Daoy (cell line): ENCODE results near the gene FER. TPM values are rescaled to one million over a fixed set of nuclear protein-coding genes. Genes with fewer than 3 reads are reported as not detected.
"Not testable (repeated sequence)": the region's sequence is repeated elsewhere in the genome, so short reads cannot be mapped to it uniquely, and the experiment has no call there.

Experiments used
- DNase-seq: peaks from one replicate; pipeline ENCODE4 v3.0.0-alpha.2; 2015; ENCODE audit warnings: low read depth
- total RNA-seq: library from RNA; depleted of rRNA; stranded (reverse); fragments of >200 nt; shearing (Covaris generic); gene quantifications from 2 replicates; pipeline ENCODE4 v1.2.3, GENCODE V29; 2014

The FER gene
- total RNA-seq, 1 experiment from 2014 or later: 21.0 TPM

- DNase-seq: not testable (repeated sequence)
These were observed 423.9 kb downstream of the FER start for GRCh38 chr5:109171437-109172073.

GRCh38 chr5:109173036-109173794, 425.5 kb downstream of the FER start:
- no peak for DNase-seq

GRCh38 chr5:109177227-109177626, 429.5 kb downstream of the FER start:
- no peak for DNase-seq

- DNase-seq: no peak
These were observed 430.1 kb downstream of the FER start for GRCh38 chr5:109177782-109178181.

- DNase-seq: no peak
These were observed 433.0 kb downstream of the FER start for GRCh38 chr5:109180668-109181067.

DNA sequence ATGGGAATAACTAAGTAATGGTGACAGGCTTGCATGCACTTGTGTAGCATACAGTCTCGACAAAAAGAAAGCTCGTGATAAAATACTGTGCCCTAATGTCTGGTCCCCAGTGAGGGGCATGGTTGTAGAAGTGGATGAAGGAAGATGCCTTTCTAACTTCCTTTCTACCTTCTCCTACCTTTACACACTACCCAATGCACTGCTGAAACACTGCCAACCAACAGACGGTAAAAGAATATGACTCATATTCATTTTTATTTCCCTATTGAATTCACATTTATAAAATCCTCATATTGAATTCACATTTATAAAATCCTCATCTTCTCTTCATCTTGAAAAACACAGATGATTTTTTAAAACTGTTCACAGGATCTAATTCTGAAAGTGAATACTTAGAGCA, 439.1 kb downstream of the FER start:
- no peak for DNase-seq

DNA sequence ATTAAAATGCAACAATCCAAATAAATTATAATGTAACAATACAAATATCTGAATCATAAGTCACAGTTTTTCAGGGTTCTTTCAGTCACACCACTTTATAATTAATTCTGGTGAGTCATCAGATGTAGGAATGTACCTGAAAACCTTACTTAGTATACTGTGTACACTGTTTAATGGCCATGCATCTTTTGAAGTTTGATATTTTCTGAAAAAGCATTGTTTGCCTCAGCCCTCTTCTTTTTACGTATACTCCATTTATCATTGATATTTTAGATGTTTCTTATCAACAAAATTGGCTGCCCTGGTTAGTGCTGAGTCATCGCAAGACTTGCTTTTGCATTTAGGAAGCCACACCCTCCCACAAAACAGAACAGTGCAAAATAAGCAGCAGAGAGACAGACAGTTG, 443.5 kb downstream of the FER start:
- DNase-seq: peak; percentile 25

DNA sequence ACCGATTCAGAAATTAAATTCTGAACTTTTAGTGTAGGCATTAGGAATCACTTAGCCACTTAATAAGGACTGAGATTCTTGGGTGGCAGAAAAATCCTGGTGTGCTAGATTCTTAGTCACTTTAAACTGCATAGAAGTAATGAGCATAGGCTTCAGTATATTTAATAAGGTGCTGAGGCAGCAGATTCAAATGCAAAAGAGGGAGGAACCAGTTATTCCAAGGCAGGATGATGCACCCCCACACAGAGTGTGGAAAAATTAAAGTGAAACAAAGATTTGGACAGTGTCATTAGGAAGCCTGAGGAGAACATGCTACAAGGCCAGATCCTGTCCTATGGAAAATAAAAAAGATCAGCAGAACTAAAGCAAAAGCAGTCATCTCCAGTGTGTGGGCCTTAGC, 444.3 kb downstream of the FER start:
- no peak for DNase-seq

DNA sequence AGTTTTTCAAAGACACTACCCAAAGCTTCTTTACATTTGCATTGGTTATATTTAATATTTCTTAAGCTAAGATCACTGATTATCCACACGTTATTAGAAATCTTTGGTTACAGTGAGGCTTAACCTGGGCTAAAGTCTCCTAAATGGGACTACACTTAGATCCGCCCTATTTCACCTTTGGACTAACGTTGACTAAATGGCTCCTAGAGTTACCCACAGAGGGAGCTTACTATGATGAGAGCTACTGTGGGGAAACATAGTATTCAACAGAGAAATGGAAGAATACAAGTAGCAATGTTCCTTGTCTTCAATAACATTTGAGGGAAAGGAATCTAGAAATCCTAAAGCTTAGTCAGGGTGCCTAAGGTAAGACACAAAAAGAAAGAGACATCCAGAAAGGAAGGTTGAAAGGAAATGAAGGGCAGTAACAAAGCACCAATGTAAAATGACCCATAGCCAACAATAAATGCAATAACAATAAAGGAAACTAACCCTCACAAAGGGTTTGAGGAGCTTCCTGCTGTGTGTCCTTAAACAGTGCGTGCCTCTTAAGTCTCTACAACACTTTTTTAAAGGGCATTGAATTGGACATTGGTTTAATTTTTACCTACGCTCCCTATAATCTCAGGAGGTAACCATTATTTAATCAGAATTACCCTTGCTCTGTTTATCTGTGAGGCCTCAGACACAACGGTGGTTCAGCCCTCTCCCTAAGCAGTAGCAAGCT, 445.0 kb downstream of the FER start:
- DNase-seq: no peak

DNA sequence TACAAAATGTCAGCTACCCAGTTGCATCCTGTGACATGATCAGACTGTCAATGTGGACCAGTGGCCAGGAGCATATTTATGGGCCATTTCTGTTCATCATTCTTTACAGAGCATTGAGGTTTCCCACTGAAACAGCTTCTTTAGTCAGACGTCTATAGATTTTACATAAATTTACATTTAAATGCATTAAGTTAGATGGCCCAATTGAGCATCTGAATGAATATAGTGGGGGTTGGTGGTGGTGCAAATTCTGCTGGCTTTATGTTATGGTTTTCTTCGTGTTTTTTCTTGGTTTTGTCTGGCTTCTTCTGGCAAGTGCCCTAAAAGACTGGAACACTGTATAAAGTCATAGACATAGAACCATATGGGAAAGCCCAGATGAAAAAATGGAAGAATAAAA, 448.0 kb downstream of the FER start:
- no peak for DNase-seq

DNA sequence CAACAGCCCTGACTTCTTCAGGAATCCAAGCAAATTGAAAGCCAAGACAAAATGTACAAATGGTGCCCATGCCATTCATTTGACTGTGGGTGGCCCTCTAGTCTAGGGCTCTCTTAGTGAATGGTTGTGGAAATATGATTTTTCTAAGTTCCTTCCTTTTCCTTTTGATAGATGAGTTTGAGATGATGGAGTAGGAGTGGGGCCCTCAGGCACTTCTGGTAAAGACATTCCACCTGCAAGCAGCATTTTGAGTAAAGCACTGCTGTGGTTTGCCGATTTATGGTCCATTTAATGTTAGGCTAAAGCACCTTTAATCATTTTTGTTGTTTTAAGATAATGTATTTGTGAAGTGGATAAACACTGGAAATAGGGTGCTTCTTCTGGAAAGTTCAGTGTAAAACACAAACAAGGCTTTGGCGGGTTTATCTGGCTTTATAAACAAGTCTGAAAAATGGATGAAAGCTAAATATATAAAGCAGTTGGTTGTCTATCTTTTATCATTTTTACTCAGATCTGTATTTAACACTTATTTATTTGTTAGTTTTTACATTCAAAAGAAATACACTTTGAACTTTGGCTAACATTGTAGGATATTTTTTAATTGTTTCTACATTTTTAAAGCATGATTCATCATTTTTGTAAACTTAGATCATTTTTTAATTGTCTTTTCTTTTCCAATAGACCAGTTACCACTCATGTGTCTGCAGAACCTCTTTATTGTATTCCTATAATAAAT, 448.6 kb downstream of the FER start:
- DNase-seq: no peak

DNA sequence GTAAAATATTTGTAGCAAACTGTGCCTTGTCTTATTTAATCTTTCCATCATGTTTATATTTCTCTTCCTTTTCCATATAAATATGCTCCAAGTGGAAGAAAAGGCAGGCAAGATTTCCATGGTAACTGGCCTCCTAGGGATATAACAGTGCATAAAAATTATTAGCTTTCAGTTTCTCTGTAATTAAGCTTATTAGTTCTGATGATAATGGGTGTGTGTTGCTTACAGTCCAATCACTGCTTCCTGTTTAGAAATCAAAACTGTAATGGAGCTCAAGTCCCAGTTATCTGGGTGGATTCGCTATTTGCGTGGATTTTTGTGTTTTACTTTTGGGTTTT, 449.1 kb downstream of the FER start:
- DNase-seq: no peak

DNA sequence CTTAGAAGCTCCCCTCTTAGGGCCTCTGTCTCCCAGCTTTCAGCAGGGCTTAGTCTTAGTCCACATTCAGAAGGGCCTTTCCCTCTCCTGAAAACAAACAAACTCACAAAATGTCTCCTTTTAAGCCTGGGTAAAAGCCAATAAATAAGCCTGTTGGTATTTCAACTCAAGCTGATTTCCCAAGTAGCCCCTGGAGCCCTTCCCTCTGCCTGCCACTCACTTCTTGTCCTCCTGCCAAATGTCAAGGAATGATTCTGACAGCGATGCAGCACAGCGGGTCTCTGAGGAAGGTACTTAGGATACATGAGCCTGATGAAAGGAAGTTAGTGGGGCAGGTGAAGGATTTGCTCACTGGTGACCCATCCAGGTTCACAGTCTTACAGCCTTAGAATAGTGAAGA, 451.6 kb downstream of the FER start:
- DNase-seq: no peak

GRCh38 chr5:109199799-109200620, 452.3 kb downstream of the FER start:
- DNase-seq: no peak

GRCh38 chr5:109215040-109215439, 467.3 kb downstream of the FER start:
- DNase-seq: no peak

DNA sequence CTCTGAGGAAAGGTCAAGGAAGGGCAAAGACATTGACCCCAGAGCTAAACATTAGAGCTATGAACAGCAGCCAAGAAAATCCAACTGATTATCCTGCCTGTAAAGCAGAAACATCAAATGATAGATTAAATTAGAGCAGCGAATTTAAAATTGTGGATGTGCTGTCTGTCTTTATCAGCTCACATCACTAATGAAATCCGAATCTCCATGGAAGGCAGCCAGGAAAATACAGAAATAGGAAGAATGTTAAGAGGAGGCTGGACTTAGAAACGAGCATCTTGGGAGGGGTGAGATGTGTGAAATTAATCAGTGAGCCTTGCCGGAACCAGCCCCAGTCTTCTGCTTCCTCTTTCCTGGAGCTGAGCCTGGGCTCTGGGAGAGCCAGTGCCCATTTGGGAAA, 471.1 kb downstream of the FER start:
- no peak for DNase-seq

DNA sequence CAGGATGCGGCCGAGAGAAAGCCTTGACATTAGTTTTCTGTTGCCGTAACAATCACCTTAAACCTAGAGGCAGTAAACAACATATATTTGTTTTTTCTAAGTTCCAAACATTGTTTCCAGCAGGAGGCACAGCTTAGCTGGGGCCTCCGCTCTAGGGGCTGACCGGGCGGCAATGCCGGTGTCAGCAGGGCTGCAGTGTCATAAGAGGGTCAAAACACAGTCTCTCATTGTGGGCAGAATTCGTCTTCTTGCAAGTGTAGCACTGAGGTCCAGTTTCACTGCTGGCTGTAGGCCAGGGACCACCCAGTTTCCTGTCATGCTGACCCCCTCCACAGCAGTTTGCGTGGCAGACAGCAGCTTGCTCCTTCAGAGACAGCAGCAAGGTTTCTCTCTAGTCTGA, 475.8 kb downstream of the FER start:
- no peak for DNase-seq

DNA sequence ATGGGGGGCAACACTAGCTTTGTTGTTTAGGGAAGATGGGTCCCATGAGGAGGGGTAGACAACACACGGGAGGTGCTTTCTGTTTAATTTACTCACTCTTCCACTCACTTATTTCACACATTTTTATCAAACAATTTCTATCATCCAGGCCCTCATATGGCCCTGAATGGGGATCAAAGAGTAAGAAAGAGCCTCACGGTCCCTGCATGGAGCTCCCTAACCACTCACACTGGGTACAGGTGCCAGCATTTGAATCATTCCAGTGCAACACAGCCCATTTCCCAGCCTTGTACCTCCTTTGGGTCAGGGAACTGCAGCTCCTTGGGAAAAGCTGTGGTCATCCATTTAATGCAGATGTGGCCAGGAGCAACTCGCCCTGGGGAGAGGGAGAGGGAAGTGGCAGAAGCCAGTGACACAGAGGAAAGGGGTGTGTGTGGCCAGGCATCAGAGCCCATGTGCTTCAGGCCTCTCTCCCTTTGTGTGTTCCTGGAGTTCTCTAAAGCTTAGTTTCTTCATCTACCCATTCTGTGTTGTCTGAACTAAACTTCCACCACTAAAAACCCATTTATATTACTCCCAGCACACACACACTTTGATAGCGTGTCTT, 476.7 kb downstream of the FER start:
- DNase-seq: no peak

GRCh38 chr5:109225716-109226625, 478.3 kb downstream of the FER start:
- DNase-seq: no peak

DNA sequence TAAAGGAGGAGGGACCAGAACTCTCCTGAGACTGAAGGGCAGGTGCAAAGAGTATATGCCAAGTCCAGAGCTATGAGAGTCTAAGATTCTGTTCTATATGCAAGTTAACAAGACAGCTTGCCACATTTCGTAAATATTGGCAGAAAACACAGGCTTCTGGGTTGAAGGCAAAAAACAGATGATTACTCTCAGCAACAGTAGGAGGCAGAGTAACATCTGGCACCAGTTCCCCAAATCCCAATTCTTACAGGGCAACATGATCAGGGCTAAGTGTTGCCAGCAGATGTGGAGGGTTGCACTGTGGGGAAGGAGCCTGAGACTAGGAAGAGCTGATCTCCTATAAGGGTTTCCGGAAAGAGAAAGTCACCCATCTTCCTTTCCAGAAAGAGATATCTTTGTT, 482.7 kb downstream of the FER start:
- DNase-seq: no peak
